HepG2 (cell line): ENCODE results near the gene SLCO4A1. TPM values are rescaled to one million over a fixed set of nuclear protein-coding genes. Genes with fewer than 3 reads are reported as not detected.

Source experiments
- HMGXB4 ChIP-seq, 2 experiments: sonication (generic) in 1 of 2; formaldehyde crosslinking in 1 of 2; IDR thresholded peaks; 2 replicates each; pipeline versions ENCODE4 v1.4.0 to v1.6.1; 2018 to 2020; ENCODE audit warnings: missing genetic modification reagents in 2 of 2, borderline replicate concordance in 1 of 2, low read depth in 1 of 2, mild to moderate bottlenecking in 1 of 2, missing biosample characterization in 1 of 2
- IRX3 ChIP-seq: sonication (generic); formaldehyde crosslinking; IDR thresholded peaks from 2 replicates; pipeline ENCODE4 v1.8.1; 2023; ENCODE audit warnings: mild to moderate bottlenecking, low read depth, missing genetic modification reagents, borderline replicate concordance
- JUN ChIP-seq: sonication (generic); formaldehyde crosslinking; IDR thresholded peaks from 2 replicates; pipeline ENCODE4 v1.4.0; 2020; ENCODE audit warnings: mild to moderate bottlenecking, missing genetic modification reagents
- KIAA2018 ChIP-seq: sonication (generic); formaldehyde crosslinking; IDR thresholded peaks from 2 replicates; pipeline ENCODE4 v1.5.0; 2020; ENCODE audit warnings: mild to moderate bottlenecking, missing genetic modification reagents, borderline replicate concordance
- PAF1 ChIP-seq: IDR thresholded peaks from 2 replicates; pipeline ENCODE4 v1.6.1; 2016; ENCODE audit warnings: missing genetic modification reagents, missing compliant biosample characterization
- RARA ChIP-seq: IDR thresholded peaks from 2 replicates; pipeline ENCODE4 v1.6.1; 2016; ENCODE audit warnings: missing genetic modification reagents, missing compliant biosample characterization
- TFDP1 ChIP-seq: IDR thresholded peaks from 2 replicates; pipeline ENCODE4 v1.6.1; 2016; ENCODE audit warnings: missing compliant biosample characterization, missing genetic modification reagents, borderline replicate concordance
- TOPORS ChIP-seq: sonication (generic); formaldehyde crosslinking; IDR thresholded peaks from 2 replicates; pipeline ENCODE4 v1.8.0; 2023; ENCODE audit warnings: mild to moderate bottlenecking, missing genetic modification reagents
- ZFAT ChIP-seq: sonication (generic); formaldehyde crosslinking; conservative IDR thresholded peaks from 2 replicates; pipeline ENCODE4 v1.8.1; 2023; ENCODE audit warnings: missing genetic modification reagents, inconsistent platforms
- ZFP37 ChIP-seq: sonication (generic); formaldehyde crosslinking; IDR thresholded peaks from 2 replicates; pipeline ENCODE4 v1.4.0; 2020; ENCODE audit warnings: missing genetic modification reagents, borderline replicate concordance
- ZNF282 ChIP-seq: fragments of 450-650 bp; IDR thresholded peaks from 2 replicates; pipeline ENCODE4 v1.6.1; 2018; ENCODE audit not compliant: partially characterized antibody
- ZNF530 ChIP-seq: sonication (generic); formaldehyde crosslinking; IDR thresholded peaks from 2 replicates; pipeline ENCODE4 v1.5.0; 2020; ENCODE audit warnings: low read depth, mild to moderate bottlenecking, missing genetic modification reagents
- ZNF766 ChIP-seq: sonication (generic); formaldehyde crosslinking; IDR thresholded peaks from 2 replicates; pipeline ENCODE4 v1.5.0; 2020; ENCODE audit warnings: missing genetic modification reagents, borderline replicate concordance
- polyA plus RNA-seq, 8 experiments: library from polyadenylated mRNA; depleted of rRNA in 3 of 8; stranded (reverse) in 7 of 8; unstranded in 1 of 8; fragments of >200 nt; fragmentation: Illumina TruSeq in 4 of 8; extraction: Trizol in 4 of 8; gene quantifications; 2 replicates each; pipeline versions ENCODE4 v1.2.1 to v1.2.3, GENCODE V29; 2011 to 2016; ENCODE audit warnings: low read depth in 4 of 8, missing spikeins in 1 of 8, mixed read lengths in 1 of 8; ENCODE audit not compliant: insufficient read depth in 1 of 8
- total RNA-seq, 5 experiments: library from RNA; depleted of rRNA; stranded (reverse); fragments of >200 nt; fragmentation: Illumina TruSeq; extraction: Trizol; gene quantifications; 2 replicates each; pipeline ENCODE4 v1.2.3, GENCODE V29; 2016; ENCODE audit warnings: low read depth in 1 of 5
- TF ChIP-seq, protein P1 (sequence below): IDR thresholded peaks from 2 replicates; pipeline ENCODE4 v1.6.1; 2016; ENCODE audit warnings: mild to moderate bottlenecking

The SLCO4A1 gene
- total and polyA plus RNA-seq, 2 of the 13 experiments (the other 11 are each of a cell fraction or from before 2014, with no cell fraction given) = 55.5 to 112 TPM

- TF ChIP-seq ZFP37 (CRISPR knock-in tag) (peak; percentile 56; the same call in 1 of the 2 replicates), TFDP1 (CRISPR knock-in tag) (peak; percentile 84; the same call in 1 of the 2 replicates), IRX3 (no peak), ZNF530 (no peak), ZFAT (CRISPR knock-in tag) (no peak), ZNF282 (no peak), RARA (CRISPR knock-in tag) (peak; percentile 94), KIAA2018 (CRISPR knock-in tag) (no peak), PAF1 (CRISPR knock-in tag) (no peak), JUN (CRISPR knock-in tag) (peak; percentile 94), ZNF766 (CRISPR knock-in tag) (peak; percentile 45), TOPORS (CRISPR knock-in tag) (peak; percentile 34; the same call in 1 of the 2 replicates), HMGXB4 (CRISPR knock-in tag; IDR thresholded peaks at IDR 0.05; ENCODE audit: borderline replicate concordance in 1 of 2, low read depth in 1 of 2) (peak in 1 of 2 experiments; percentile 60; a peak in 2 of 4 replicates)
- TF ChIP-seq, protein P1, sequence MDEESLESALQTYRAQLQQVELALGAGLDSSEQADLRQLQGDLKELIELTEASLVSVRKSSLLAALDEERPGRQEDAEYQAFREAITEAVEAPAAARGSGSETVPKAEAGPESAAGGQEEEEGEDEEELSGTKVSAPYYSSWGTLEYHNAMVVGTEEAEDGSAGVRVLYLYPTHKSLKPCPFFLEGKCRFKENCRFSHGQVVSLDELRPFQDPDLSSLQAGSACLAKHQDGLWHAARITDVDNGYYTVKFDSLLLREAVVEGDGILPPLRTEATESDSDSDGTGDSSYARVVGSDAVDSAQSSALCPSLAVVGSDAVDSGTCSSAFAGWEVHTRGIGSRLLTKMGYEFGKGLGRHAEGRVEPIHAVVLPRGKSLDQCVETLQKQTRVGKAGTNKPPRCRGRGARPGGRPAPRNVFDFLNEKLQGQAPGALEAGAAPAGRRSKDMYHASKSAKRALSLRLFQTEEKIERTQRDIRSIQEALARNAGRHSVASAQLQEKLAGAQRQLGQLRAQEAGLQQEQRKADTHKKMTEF = peak; percentile 0; the same call in 1 of the 2 replicates
Observed at GRCh38 chr20:62652041-62652893, 10.0 kb downstream of the SLCO4A1 start (continued).
